Ishikawa (cell line): Measurements from ENCODE around the gene NBDY.

Source experiments
- CEBPB ChIP-seq: IDR thresholded peaks from 2 replicates; pipeline ENCODE4 v1.6.1; 2012
- CREB1 ChIP-seq: IDR thresholded peaks from 2 replicates; pipeline ENCODE4 v1.6.1; 2012; ENCODE audit warnings: low read depth
- EGR1 ChIP-seq: IDR thresholded peaks from 2 replicates; pipeline ENCODE4 v1.6.1; 2012
- EP300 ChIP-seq: IDR thresholded peaks from 2 replicates; pipeline ENCODE4 v1.6.1; 2012; ENCODE audit warnings: borderline replicate concordance
- FOXM1 ChIP-seq: IDR thresholded peaks from 2 replicates; pipeline ENCODE4 v1.6.1; 2012; ENCODE audit warnings: low read depth, borderline replicate concordance
- NFIC ChIP-seq: IDR thresholded peaks from 2 replicates; pipeline ENCODE4 v1.6.1; 2012
- RAD21 ChIP-seq: IDR thresholded peaks from 2 replicates; pipeline ENCODE4 v1.6.1; 2012; ENCODE audit warnings: low read depth
- TAF1 ChIP-seq: IDR thresholded peaks from 2 replicates; pipeline ENCODE4 v1.6.1; 2012; ENCODE audit warnings: low read depth, mild to moderate bottlenecking
- TCF12 ChIP-seq: IDR thresholded peaks from 2 replicates; pipeline ENCODE4 v1.6.1; 2012; ENCODE audit warnings: low read depth
- TEAD4 ChIP-seq: IDR thresholded peaks from 2 replicates; pipeline ENCODE4 v1.6.1; 2012
- YY1 ChIP-seq: IDR thresholded peaks from 2 replicates; pipeline ENCODE4 v1.6.1; 2012; ENCODE audit warnings: low read depth
- ZBTB7A ChIP-seq: IDR thresholded peaks from 2 replicates; pipeline ENCODE4 v1.6.1; 2012; ENCODE audit warnings: low read depth
- TF ChIP-seq, protein P1 (sequence below): IDR thresholded peaks from 2 replicates; pipeline ENCODE4 v1.6.1; 2012
- TF ChIP-seq, protein P2 (sequence below): IDR thresholded peaks from 2 replicates; pipeline ENCODE4 v1.6.1; 2012; ENCODE audit warnings: low read depth, mild to moderate bottlenecking
- TF ChIP-seq, protein P3 (sequence below): IDR thresholded peaks from 2 replicates; pipeline ENCODE4 v1.6.1; 2012

Gene NBDY

DNA sequence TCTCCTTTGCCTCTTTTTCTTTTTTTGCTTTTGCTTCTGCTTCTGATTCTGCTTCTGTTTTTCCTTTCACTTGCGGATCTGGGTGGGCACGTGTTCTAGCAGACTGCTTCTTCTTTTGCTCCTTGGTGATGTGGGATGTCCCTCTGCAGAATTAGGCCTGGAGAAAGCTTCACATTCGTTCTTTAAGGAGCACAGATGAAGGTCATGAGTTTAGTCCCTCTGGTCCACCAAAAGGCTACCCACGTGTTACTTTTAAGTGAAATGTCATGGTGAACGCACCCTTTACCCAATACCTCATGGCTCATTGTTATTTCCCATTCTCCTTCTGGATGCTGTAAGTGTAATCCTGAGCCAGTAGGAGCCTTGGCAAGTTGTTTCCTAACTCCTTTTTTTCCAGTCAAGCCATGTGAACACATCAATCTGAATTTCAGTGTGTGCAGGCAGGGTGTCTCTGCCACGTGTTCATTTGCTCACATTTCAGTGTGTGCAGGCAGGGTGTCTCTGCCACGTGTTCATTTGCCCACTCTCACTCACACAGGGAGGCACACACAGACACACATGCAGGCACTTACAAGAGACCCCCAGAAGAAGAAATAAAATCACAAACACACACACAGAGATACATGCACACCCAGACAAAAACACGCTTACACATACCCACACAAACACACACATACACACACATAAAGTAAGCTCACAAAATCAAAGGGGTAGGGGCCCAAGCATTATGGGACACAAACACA lies 36.9 kb downstream of the NBDY start:
- TF ChIP-seq TAF1 (no peak), FOXM1 (no peak), EGR1 (no peak), TCF12 (no peak), ZBTB7A (no peak), TEAD4 (no peak)
- TF ChIP-seq, protein P1, sequence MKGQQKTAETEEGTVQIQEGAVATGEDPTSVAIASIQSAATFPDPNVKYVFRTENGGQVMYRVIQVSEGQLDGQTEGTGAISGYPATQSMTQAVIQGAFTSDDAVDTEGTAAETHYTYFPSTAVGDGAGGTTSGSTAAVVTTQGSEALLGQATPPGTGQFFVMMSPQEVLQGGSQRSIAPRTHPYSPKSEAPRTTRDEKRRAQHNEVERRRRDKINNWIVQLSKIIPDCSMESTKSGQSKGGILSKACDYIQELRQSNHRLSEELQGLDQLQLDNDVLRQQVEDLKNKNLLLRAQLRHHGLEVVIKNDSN, result no peak

DNA sequence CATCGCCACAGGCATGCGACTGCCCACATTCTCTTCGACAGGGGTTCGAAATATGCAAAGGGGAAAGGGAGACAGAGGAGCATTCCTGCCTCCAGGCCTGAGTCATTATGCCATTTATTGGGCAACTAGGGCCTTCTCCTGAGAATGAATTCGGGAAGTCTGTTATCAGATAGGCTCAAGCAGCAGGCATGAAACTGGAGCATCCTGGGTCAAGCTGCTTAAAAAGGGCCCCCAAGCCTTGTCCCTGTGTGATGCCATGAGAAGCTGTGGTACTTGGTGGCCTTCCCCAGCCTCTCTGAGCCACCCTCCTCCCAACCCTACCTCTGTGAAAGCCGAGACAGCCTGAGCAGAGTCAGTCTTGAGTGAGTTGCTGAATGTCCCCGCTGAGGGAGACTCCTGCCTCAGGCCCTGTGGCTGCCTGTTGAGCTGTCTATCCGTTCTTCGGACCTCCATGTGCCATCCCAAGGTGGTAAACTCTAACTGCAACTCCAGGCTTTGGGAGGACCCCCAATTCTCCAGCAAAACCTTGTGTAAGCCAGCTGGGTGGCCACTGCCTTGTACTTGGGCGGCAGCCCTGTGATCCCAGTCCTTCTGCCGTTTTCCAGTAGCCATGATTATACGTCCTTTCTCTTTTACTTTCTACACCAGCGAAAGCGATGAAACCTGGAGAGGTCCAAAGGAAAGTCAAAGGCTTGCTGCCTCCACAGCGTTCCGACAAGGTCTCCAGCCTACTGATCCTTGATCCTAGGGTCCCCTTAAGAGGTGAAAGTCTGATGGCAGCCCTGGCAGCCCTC lies 37.7 kb downstream of the NBDY start:
- TF ChIP-seq TAF1, result no peak
- no peak for TF ChIP-seq ZBTB7A
- TF ChIP-seq YY1, result no peak
- TF ChIP-seq CEBPB, result no peak
- no peak for TF ChIP-seq EP300
- TF ChIP-seq FOXM1, result no peak
- no peak for TF ChIP-seq EGR1

DNA sequence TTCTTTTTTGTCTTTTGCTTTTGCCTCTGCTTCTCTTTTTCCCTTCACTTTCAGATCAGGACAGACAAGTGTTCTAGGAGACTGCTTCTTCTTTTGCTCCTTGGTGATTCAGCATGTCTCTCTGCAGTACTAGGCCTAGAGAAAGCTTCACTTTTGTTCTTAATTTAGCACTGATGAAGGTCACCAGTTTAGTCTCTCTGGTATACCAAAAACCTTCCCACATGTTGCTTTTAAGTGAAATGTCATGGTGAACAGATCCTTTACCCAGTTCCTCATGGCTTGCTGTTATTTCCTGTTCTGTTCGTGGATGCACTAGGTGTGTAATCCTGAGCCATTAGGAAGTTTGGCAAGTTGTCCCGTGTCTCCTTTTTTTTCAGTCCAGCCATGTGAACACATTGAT lies 53.3 kb downstream of the NBDY start:
- TF ChIP-seq CEBPB (no peak), CREB1 (no peak), YY1 (no peak)
- TF ChIP-seq, protein P2, sequence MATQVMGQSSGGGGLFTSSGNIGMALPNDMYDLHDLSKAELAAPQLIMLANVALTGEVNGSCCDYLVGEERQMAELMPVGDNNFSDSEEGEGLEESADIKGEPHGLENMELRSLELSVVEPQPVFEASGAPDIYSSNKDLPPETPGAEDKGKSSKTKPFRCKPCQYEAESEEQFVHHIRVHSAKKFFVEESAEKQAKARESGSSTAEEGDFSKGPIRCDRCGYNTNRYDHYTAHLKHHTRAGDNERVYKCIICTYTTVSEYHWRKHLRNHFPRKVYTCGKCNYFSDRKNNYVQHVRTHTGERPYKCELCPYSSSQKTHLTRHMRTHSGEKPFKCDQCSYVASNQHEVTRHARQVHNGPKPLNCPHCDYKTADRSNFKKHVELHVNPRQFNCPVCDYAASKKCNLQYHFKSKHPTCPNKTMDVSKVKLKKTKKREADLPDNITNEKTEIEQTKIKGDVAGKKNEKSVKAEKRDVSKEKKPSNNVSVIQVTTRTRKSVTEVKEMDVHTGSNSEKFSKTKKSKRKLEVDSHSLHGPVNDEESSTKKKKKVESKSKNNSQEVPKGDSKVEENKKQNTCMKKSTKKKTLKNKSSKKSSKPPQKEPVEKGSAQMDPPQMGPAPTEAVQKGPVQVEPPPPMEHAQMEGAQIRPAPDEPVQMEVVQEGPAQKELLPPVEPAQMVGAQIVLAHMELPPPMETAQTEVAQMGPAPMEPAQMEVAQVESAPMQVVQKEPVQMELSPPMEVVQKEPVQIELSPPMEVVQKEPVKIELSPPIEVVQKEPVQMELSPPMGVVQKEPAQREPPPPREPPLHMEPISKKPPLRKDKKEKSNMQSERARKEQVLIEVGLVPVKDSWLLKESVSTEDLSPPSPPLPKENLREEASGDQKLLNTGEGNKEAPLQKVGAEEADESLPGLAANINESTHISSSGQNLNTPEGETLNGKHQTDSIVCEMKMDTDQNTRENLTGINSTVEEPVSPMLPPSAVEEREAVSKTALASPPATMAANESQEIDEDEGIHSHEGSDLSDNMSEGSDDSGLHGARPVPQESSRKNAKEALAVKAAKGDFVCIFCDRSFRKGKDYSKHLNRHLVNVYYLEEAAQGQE, result no peak

DNA sequence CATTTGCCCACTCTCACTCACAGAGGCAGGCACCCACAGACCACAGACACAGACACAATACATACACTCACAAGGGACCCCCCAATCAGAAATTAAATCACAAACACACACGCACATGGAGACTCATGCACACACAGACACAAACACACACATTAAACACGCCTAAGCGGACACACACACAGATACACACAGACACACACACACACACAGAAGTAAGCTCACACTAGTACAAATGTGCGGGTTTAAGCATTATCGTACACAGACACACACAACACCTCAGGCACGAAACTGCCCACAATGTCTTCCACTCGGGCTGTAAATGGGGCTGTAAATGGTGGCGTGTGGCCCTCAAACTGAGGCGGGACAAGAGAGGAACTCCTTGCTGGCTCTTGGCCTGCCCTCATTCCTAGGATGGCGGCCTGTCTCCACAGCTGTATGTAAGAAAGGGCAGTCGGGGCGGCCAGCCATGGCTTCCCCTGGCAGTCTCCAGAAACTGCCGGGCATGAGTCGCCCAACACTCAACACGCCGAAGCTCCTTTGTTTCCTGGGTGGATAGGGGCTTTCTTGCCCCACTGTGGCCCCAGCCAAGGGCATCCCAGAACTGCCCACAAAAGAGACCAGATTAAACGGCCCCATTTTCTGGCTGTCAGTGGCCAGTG lies 53.9 kb downstream of the NBDY start:
- no peak for TF ChIP-seq TAF1

DNA sequence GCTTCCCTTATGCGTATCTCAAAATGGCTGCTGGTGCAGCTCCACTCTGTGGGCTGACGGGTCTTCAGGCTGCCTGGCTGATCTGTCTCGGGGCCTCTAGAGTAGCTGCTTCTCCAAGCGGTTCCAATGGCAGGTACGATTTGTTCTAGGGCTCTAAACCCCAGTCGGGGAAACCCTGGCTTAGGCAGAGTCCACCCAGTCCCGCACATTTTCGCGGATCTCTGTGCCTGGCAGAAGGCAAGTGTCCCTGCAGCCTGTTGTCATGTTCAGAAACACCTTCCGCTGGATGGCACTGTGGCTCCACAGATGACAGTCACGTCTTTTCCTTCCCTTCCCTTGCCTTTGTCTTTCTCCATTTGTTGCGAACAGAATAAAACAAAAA lies 54.4 kb downstream of the NBDY start:
- TF ChIP-seq CREB1 (no peak), RAD21 (no peak), CEBPB (no peak), EGR1 (no peak), TAF1 (no peak), TEAD4 (no peak), FOXM1 (no peak), NFIC (no peak)
- TF ChIP-seq, protein P1, result no peak
- TF ChIP-seq, protein P3, sequence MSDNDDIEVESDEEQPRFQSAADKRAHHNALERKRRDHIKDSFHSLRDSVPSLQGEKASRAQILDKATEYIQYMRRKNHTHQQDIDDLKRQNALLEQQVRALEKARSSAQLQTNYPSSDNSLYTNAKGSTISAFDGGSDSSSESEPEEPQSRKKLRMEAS, result no peak

DNA sequence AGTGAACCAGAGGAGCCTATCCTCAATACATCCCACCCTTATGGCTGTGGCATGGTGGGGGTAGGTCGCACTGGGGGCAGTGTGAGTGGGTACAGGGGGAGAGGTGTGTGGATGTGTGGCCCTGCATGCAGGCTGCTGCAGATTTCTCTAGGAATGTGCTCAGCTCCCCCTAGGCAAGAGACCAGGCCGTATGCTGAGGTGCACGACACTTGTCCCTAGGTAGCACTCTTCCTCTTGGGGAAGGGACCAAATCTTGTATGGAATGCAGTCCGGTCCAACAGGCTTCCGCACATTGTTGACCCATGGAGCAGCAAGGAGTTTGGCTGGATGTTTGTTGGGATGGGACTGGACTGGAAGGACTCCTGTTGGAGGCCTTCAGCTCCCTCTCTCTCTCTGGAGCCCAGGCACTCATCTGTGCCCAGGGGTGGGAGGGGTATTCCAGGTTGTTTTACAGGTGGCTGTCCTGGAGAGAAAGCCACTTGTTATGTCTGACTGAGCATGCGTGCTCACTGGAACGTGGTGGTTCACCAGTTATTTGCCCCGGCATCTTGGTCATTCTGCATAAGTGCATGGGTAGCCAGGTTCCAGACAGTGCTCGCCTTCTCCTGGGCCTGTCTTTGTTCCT lies 55.1 kb downstream of the NBDY start:
- TF ChIP-seq TCF12, result no peak
- no peak for TF ChIP-seq CREB1
- no peak for TF ChIP-seq TEAD4
- no peak for TF ChIP-seq FOXM1
- TF ChIP-seq NFIC, result no peak
- TF ChIP-seq, protein P2, result no peak
- TF ChIP-seq, protein P3, result no peak
- no peak for TF ChIP-seq TAF1
- no peak for TF ChIP-seq ZBTB7A
- TF ChIP-seq YY1, result no peak
- TF ChIP-seq, protein P1, result no peak
- TF ChIP-seq EGR1, result no peak
- TF ChIP-seq EP300, result no peak
- TF ChIP-seq CEBPB, result no peak
- TF ChIP-seq RAD21, result no peak
